Measurements from ENCODE around the gene SH3GL1. TPM values are rescaled to one million over a fixed set of nuclear protein-coding genes. Genes with fewer than 3 reads are reported as not detected.

Gene SH3GL1
- total and polyA plus RNA-seq, 12 donors, result 20.9 to 112 (median 87.4) TPM

GRCh38 chr19:4396949-4397783 is 3.2 kb downstream of the SH3GL1 start:
- intact Hi-C loops (cut with DNase I), result loop anchor here (5.0 to 10.0 kb wide), 2 partner anchors 35 to 52 kb away; partner anchors contain the start of gene MPND (in 1 of the 2)
- peaks cover 0 to 13% of the 10 kb centered on the region in 2 donors for H3K36me3 ChIP-seq (replicated peaks in 1 of 2)
- peaks cover 51 to 74% of the 10 kb centered on the region in 2 donors for H3K4me1 ChIP-seq (replicated peaks in 1 of 2)
- H3K27me3 ChIP-seq, result no peaks in the 10 kb centered on the region
- WGBS, 4 donors, result 21 to 41% (median 32%) methylated on average over 11 to 15 of the region's 15 CpGs
- H3K4me3 ChIP-seq, result no peak overlapping the region
- H3K9me3 ChIP-seq (replicated peaks in 1 of 3), result no peaks in the 10 kb centered on the region
- peak in 1 of 2 donors; percentile 21 for TF ChIP-seq POLR2A (IDR thresholded peaks at IDR 0.05)
- TF ChIP-seq, protein P1, sequence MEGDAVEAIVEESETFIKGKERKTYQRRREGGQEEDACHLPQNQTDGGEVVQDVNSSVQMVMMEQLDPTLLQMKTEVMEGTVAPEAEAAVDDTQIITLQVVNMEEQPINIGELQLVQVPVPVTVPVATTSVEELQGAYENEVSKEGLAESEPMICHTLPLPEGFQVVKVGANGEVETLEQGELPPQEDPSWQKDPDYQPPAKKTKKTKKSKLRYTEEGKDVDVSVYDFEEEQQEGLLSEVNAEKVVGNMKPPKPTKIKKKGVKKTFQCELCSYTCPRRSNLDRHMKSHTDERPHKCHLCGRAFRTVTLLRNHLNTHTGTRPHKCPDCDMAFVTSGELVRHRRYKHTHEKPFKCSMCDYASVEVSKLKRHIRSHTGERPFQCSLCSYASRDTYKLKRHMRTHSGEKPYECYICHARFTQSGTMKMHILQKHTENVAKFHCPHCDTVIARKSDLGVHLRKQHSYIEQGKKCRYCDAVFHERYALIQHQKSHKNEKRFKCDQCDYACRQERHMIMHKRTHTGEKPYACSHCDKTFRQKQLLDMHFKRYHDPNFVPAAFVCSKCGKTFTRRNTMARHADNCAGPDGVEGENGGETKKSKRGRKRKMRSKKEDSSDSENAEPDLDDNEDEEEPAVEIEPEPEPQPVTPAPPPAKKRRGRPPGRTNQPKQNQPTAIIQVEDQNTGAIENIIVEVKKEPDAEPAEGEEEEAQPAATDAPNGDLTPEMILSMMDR (IDR thresholded peaks at IDR 0.05), result no peak
- peak; percentile 53 to 89 (median 75) for DNase-seq
- H3K27ac ChIP-seq, result peak overlapping the region in 4 of 5 donors; percentile 43 to 96 (median 60)

DNA sequence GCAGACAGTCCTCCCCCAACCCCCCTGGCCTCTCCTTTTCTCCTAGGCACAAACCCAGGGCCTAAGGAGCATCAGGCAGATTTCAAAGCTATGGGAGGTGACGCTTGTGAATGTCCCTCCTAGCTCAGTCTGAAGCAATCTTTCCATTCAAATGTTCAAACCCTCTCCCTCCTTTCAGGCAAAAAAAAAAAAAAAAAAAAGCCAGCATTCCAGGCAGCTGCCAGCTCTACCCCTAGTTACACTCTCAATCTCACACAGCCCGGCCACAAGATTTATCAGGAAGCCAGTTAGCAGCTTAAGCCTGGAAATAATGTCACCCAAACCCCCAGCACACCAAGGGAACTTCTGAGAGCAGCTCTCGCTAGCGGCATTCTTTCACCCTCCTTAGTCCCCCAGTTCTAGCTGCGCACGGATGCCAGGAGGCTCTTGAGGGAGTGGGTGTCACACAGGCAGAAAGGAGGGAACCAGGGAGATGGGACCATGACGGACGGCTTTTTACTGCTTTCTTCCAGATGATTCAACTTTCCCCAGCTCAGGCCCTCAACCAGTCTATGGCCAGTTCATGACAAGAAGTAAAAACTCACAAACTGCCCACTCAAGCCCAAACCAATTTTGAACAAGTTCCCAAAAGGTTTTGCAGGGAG is 6.3 kb downstream of the SH3GL1 start:
- Histone ChIP-seq H3K4me1 (replicated peaks in 1 of 2) (peaks cover 80 to 98% of the 10 kb centered on the region in 2 donors), H3K36me3 (replicated peaks in 1 of 2) (peaks cover 0 to 18% of the 10 kb centered on the region in 2 donors)

GRCh38 chr19:4391701-4392483 is 8.5 kb downstream of the SH3GL1 start:
- peak overlapping the region in 1 of 4 donors; percentile 12 for H3K4me3 ChIP-seq
- peak overlapping the region; percentile 62 to 95 (median 84) for H3K27ac ChIP-seq
- intact Hi-C loops (cut with DNase I), result loop anchor here in 1 of 2 donors (10.0 kb wide), 1 partner anchor 47 kb away; the partner anchor contains the start of gene MPND
- peak; percentile 60 to 89 (median 82) for DNase-seq
- H3K36me3 ChIP-seq (replicated peaks in 1 of 2), result peaks cover 0 to 18% of the 10 kb centered on the region in 2 donors
- peaks cover 83 to 98% of the 10 kb centered on the region in 2 donors for H3K4me1 ChIP-seq (replicated peaks in 1 of 2)
- WGBS, 4 donors, result 29 to 58% (median 35%) methylated on average over 7 to 20 of the region's 20 CpGs
- no peak for TF ChIP-seq POLR2A (IDR thresholded peaks at IDR 0.05)
- TF ChIP-seq, protein P1 (IDR thresholded peaks at IDR 0.05), result no peak
- H3K27me3 ChIP-seq, result no peaks in the 10 kb centered on the region
- no peaks in the 10 kb centered on the region for H3K9me3 ChIP-seq (replicated peaks in 1 of 3)

More for the DNA sequence above, 6.3 kb downstream of the SH3GL1 start:
- 32 to 53% (median 48%) methylated on average over 7 to 8 of the region's 8 CpGs for WGBS, 4 donors
- TF ChIP-seq, protein P1 (IDR thresholded peaks at IDR 0.05), result no peak
- TF ChIP-seq POLR2A (IDR thresholded peaks at IDR 0.05), result no peak
- Histone ChIP-seq H3K27ac (peak overlapping the region in 4 of 5 donors; percentile 42 to 89 (median 82)), H3K27me3 (no peaks in the 10 kb centered on the region), H3K9me3 (replicated peaks in 1 of 3) (no peaks in the 10 kb centered on the region), H3K4me3 (no peak overlapping the region)
- peak in 2 of 7 donors; percentile 45 to 59 for DNase-seq
- intact Hi-C loops (cut with DNase I), result loop anchor here in 1 of 2 donors (10.0 kb wide), 1 partner anchor 49 kb away; the partner anchor contains the start of gene MPND
